GM23338 (cell line): ENCODE results near the gene SYNGR4.

Source experiments
- CTCF ChIP-seq, 2 experiments: fragments of 200-600 bp in 1 of 2; sonication (generic) in 1 of 2; conservative IDR thresholded peaks; 2 replicates each; pipeline versions ENCODE4 v1.5.1 to v1.6.1; 2016 to 2017; ENCODE audit warnings: antibody characterized with exemption in 2 of 2, low read depth in 2 of 2, mild to moderate bottlenecking in 2 of 2, moderate library complexity in 1 of 2
- EZH2 ChIP-seq: fragments of 200-600 bp; sonication (generic); IDR thresholded peaks from one replicate; pipeline ENCODE4 v1.8.0; 2017; ENCODE audit warnings: antibody characterized with exemption, mild to moderate bottlenecking, low read depth; ENCODE audit not compliant: unreplicated experiment

GRCh38 chr19:48362716-48363499 is 1.3 kb upstream of the SYNGR4 start:
- TF ChIP-seq CTCF (conservative IDR thresholded peaks at IDR 0.05; ENCODE audit: low read depth in 2 of 2) (no peak), EZH2 (no peak)
